PC-9 (cell line): ENCODE data around the gene C12orf57. TPM values are rescaled to one million over a fixed set of nuclear protein-coding genes. Genes with fewer than 3 reads are reported as not detected.
"Not testable (repeated sequence)": the region's sequence is repeated elsewhere in the genome, so short reads cannot be mapped to it uniquely, and the experiment has no call there.

Experiments used
- BruUV-seq: library from RNA; stranded (reverse); fragments of 400-500 nt; replicated peaks from 2 replicates; lab custom pipeline; 2021; lab: Mats Ljungman, UMichigan
- CTCF ChIA-PET: fragments of 300-600 bp; sonication (Branson Sonifier 250); formaldehyde crosslinking; loops from one replicate; lab custom pipeline; 2022; ENCODE audit warnings: antibody characterized with exemption; lab: Charles Lee
- POLR2A ChIA-PET: fragments of 300-600 bp; sonication (Branson Sonifier 250); formaldehyde crosslinking; loops from one replicate; lab custom pipeline; 2022; ENCODE audit warnings: antibody characterized with exemption; ENCODE audit not compliant: unreplicated experiment; lab: Charles Lee
- DNase-seq, 2 experiments: peaks; one replicate each; pipeline versions ENCODE4 v3.0.0 to v3.0.0-alpha.2; 2015 to 2022; ENCODE audit warnings: mixed read lengths in 1 of 2
- H2AFZ ChIP-seq: fragments of 200-600 bp; sonication (generic); 2 replicates; pipeline ENCODE4 v1.8.1; 2017; ENCODE audit warnings: antibody characterized with exemption
- H3F3A ChIP-seq: fragments of 200-600 bp; sonication (generic); 2 replicates; pipeline ENCODE4 v1.8.1; 2017; ENCODE audit warnings: antibody characterized with exemption, mild to moderate bottlenecking, low read depth; ENCODE audit not compliant: insufficient read depth
- H3K27ac ChIP-seq: fragments of 200-600 bp; sonication (generic); 2 replicates; pipeline ENCODE4 v1.6.1; 2016; ENCODE audit warnings: mixed run types
- H3K27me3 ChIP-seq: fragments of 200-600 bp; sonication (generic); 2 replicates; pipeline ENCODE4 v1.6.1; 2016; ENCODE audit warnings: low read depth, mixed run types; ENCODE audit not compliant: insufficient read depth
- H3K36me3 ChIP-seq: fragments of 200-600 bp; sonication (generic); 2 replicates; pipeline ENCODE4 v1.6.1; 2016; ENCODE audit warnings: low read depth, mixed run types
- H3K4me1 ChIP-seq: fragments of 200-600 bp; sonication (generic); replicated peaks from 2 replicates; pipeline ENCODE4 v1.6.1; 2016; ENCODE audit warnings: mixed run types; ENCODE audit not compliant: insufficient read depth
- H3K4me2 ChIP-seq: fragments of 200-600 bp; sonication (generic); 2 replicates; pipeline ENCODE4 v1.6.1; 2017; ENCODE audit warnings: mixed run types
- H3K4me3 ChIP-seq: fragments of 200-600 bp; sonication (generic); 2 replicates; pipeline ENCODE4 v1.6.1; 2016; ENCODE audit warnings: mixed run types
- H3K79me2 ChIP-seq: fragments of 200-600 bp; sonication (generic); 2 replicates; pipeline ENCODE4 v1.6.1; 2017; ENCODE audit warnings: low read depth, mixed run types
- H3K9me2 ChIP-seq: fragments of 200-600 bp; sonication (generic); 2 replicates; pipeline ENCODE4 v1.8.1; 2017; ENCODE audit warnings: mild to moderate bottlenecking; ENCODE audit not compliant: insufficient read depth
- H3K9me3 ChIP-seq: fragments of 200-600 bp; sonication (generic); 2 replicates; pipeline ENCODE4 v1.8.1; 2016; ENCODE audit warnings: low read depth; ENCODE audit not compliant: insufficient read depth
- H4K20me1 ChIP-seq: fragments of 200-600 bp; sonication (generic); 2 replicates; pipeline ENCODE4 v1.8.1; 2017; ENCODE audit not compliant: insufficient read depth
- EZH2 ChIP-seq: fragments of 200-600 bp; sonication (generic); IDR thresholded peaks from 2 replicates; pipeline ENCODE4 v1.8.0; 2017; ENCODE audit warnings: antibody characterized with exemption, low read depth
- intact Hi-C: fragments of 100-400 bp; cut with micrococcal nuclease; formaldehyde crosslinking; loops from one replicate; pipeline ENCODE4 v1.10.0; 2022; ENCODE audit not compliant: unreplicated experiment
- total RNA-seq: library from RNA; stranded (reverse); gene quantifications from 2 replicates; pipeline ENCODE4 v1.2.3, GENCODE V29; 2021
- TF ChIP-seq, protein P1 (sequence below): fragments of 200-600 bp; sonication (generic); conservative IDR thresholded peaks from 2 replicates; pipeline ENCODE4 v1.6.1; 2017; ENCODE audit warnings: mixed run types, antibody characterized with exemption, mild to moderate bottlenecking, moderate library complexity

Gene C12orf57
- total RNA-seq, 1 experiment from 2014 or later = 198 TPM

DNA sequence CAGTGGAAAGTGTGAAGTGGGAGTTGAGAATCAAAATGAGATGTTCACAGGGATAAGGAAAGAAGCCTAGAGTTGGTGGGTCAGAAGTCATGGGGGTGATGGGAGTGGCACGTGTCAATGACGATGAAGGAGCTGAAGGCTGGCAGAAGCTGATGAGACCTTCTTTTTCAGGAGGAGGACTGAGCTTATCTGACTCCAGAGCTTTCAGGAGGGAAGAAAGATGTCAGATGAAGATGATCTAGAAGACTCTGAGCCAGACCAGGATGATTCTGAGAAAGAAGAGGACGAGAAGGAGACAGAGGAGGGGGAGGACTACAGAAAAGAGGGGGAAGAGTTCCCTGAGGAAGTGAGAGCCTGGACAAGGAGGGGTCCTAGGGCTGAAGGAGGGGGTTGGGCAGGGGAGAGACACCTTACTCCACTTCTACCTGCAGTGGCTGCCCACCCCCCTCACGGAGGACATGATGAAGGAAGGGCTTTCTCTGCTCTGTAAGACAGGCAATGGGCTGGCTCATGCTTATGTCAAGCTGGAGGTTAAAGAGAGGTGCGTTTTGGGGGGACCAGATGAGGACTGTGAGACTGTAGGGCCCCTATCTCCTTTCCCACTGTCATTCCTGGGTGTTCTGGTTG lies 38.3 kb upstream of the C12orf57 start:
- BruUV-seq = no TSS peak
- CTCF ChIA-PET = interaction anchor here (0.7 kb wide), 1 partner anchor 15 kb away, joined by 14 read pairs; no protein-coding TSS in a partner anchor

DNA sequence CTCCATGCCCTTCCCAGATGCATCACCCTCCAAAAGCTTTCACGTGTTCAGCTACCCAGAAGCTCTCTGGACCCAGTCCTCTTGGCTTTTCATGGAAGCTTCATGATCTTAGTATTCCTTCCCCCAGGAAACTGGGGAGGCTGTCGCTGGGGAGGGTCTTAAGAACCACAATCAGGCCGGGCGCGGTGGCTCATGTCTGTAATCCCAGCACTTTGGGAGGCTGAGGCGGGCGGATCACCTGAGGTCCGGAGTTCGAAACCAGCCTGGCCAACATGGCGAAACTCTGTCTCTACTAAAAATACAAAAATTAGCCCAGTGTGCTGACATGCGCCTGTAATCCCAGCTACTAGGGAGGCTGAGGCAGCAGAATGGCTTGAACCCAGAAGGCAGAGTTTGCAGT lies 35.7 kb upstream of the C12orf57 start:
- H3K4me3 ChIP-seq, H4K20me1 ChIP-seq, H3K9me3 ChIP-seq, BruUV-seq, H3K9me2 ChIP-seq, H3K79me2 ChIP-seq, H3K36me3 ChIP-seq, intact Hi-C loops, H3K4me2 ChIP-seq, H2AFZ ChIP-seq, H3K27ac ChIP-seq, DNase-seq, H3K27me3 ChIP-seq: not testable (repeated sequence)
- ChIA-PET POLR2A (interaction anchor here (0.6 to 0.7 kb wide), 3 partner anchors 17 to 219 kb away, joined by 3 to 8 read pairs (median 4); partner anchors contain the start of gene ZNF384), CTCF (interaction anchor here (0.7 kb wide), 2 partner anchors 21 to 36 kb away, joined by 7 to 28 read pairs; no protein-coding TSS in a partner anchor)
- peaks cover 20% of the 10 kb centered on the region; the same call in 1 of the 2 replicates for H3F3A ChIP-seq
- peaks cover 18% of the 10 kb centered on the region for H3K4me1 ChIP-seq

More for the DNA sequence above, 38.3 kb upstream of the C12orf57 start:
- TF ChIP-seq EZH2 = no peak
- TF ChIP-seq, protein P1, sequence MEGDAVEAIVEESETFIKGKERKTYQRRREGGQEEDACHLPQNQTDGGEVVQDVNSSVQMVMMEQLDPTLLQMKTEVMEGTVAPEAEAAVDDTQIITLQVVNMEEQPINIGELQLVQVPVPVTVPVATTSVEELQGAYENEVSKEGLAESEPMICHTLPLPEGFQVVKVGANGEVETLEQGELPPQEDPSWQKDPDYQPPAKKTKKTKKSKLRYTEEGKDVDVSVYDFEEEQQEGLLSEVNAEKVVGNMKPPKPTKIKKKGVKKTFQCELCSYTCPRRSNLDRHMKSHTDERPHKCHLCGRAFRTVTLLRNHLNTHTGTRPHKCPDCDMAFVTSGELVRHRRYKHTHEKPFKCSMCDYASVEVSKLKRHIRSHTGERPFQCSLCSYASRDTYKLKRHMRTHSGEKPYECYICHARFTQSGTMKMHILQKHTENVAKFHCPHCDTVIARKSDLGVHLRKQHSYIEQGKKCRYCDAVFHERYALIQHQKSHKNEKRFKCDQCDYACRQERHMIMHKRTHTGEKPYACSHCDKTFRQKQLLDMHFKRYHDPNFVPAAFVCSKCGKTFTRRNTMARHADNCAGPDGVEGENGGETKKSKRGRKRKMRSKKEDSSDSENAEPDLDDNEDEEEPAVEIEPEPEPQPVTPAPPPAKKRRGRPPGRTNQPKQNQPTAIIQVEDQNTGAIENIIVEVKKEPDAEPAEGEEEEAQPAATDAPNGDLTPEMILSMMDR = no peak
- Histone ChIP-seq H3F3A (peaks cover 24% of the 10 kb centered on the region; the same call in 1 of the 2 replicates), H3K9me3 (no peaks in the 10 kb centered on the region), H3K27me3 (no peaks in the 10 kb centered on the region), H3K79me2 (no peaks in the 10 kb centered on the region), H3K4me3 (peak overlapping the region; percentile 86), H2AFZ (no peak overlapping the region; the same call in 1 of the 2 replicates), H3K27ac (no peak overlapping the region), H3K36me3 (no peaks in the 10 kb centered on the region), H3K4me1 (peaks cover 22% of the 10 kb centered on the region), H4K20me1 (no peaks in the 10 kb centered on the region), H3K9me2 (no peaks in the 10 kb centered on the region), H3K4me2 (peak overlapping the region; percentile 97)
- POLR2A ChIA-PET = interaction anchor here (0.6 to 0.7 kb wide), 4 partner anchors 8 to 139 kb away, joined by 4 to 16 read pairs (median 10); partner anchors contain the start of gene PTMS
- DNase-seq = no peak
- intact Hi-C loops = loop anchor here (2.0 kb wide), 1 partner anchor 53 kb away; the partner anchor contains the start of gene USP5

DNA sequence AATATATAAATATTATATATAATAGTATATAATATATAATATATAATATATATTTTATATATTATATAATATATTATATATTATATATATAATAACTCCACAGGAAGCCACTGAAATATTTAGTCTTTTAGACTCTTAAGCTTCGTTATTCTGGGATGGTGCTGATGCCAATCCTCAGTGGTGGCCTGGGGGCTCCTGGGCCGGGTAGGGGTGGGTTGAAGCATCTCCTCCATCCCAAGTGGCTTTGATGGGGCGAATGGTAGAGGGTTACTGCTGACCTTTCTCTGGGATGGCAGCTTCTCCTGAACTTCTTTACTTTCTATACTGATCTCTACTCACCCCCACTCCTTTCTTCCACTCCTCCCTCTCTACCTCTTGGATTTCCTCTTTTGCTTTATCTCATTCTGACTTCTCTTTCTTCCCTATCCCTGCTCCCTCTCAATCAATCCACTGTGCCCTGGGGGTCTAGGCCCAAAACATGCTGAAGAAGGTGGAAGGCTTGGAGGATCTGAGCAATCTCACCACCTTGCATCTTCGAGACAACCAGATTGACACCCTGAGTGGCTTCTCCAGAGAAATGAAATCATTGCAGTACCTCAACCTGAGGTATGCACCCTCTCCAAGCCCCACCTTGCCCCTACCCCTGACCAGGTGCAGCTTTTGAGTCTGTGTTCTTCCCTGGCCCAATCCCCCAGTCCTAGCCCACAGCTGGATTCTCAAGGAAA lies 34.2 kb upstream of the C12orf57 start:
- BruUV-seq = no TSS peak
- H3K4me1 ChIP-seq = peaks cover 4% of the 10 kb centered on the region; the same call in 1 of the 2 replicates
- no peaks in the 10 kb centered on the region for H3K36me3 ChIP-seq
- DNase-seq = no peak
- no peaks in the 10 kb centered on the region for H3K79me2 ChIP-seq
- intact Hi-C loops = no loop called here
- H3K27ac ChIP-seq = no peak overlapping the region
- H3K9me3 ChIP-seq = no peaks in the 10 kb centered on the region
- peaks cover 7% of the 10 kb centered on the region for H3K27me3 ChIP-seq
- ChIA-PET CTCF (no interaction called here), POLR2A (interaction anchor here (0.6 kb wide), 1 partner anchor 420 kb away, joined by 7 read pairs; no protein-coding TSS in a partner anchor)
- H3K9me2 ChIP-seq = no peaks in the 10 kb centered on the region
- H4K20me1 ChIP-seq = no peaks in the 10 kb centered on the region
- no peak overlapping the region for H3K4me2 ChIP-seq
- no peak overlapping the region for H2AFZ ChIP-seq
- H3F3A ChIP-seq = peaks cover 7% of the 10 kb centered on the region; the same call in 1 of the 2 replicates
- no peak for TF ChIP-seq EZH2
- TF ChIP-seq, protein P1 = no peak
- H3K4me3 ChIP-seq = no peak overlapping the region
